Activated T-helper 2 cell treated with anti-CD3 and anti-CD28 coated beads, Interferon-gamma antibody, Interleukin-2, Interleukin-4, amounts not matched to agents 10 μg/mL and 5 μg/mL and 100 μg/mL, durations not matched to agents 14 hours and 24 hours and 36 hours (primary cell): Measurements from ENCODE around the gene PACS2. TPM values are rescaled to one million over a fixed set of nuclear protein-coding genes. Genes with fewer than 3 reads are reported as not detected.

Source experiments
- DNase-seq: peaks from one replicate; pipeline ENCODE4 v3.0.0; 2021; ENCODE audit warnings: low spot score
- H3K27ac Mint-ChIP-seq: one replicate; pipeline ENCODE4 v1.8.0; 2021; ENCODE audit warnings: mixed read lengths
- H3K27me3 Mint-ChIP-seq: one replicate; pipeline ENCODE4 v1.8.0; 2021; ENCODE audit warnings: low read depth, mixed read lengths
- H3K36me3 Mint-ChIP-seq: one replicate; pipeline ENCODE4 v1.8.0; 2021; ENCODE audit warnings: low read depth, mixed read lengths
- H3K4me1 Mint-ChIP-seq: one replicate; pipeline ENCODE4 v1.8.0; 2021; ENCODE audit warnings: low read depth, mixed read lengths
- H3K4me3 Mint-ChIP-seq: one replicate; pipeline ENCODE4 v1.8.0; 2021; ENCODE audit warnings: low read depth, mild to moderate bottlenecking, moderate library complexity, mixed read lengths
- H3K9me3 Mint-ChIP-seq: one replicate; pipeline ENCODE4 v1.8.0; 2021; ENCODE audit warnings: mixed read lengths
- intact Hi-C: fragments of 100-400 bp; cut with micrococcal nuclease; formaldehyde crosslinking; loops from one replicate; pipeline ENCODE4 v1.15.1; 2023
- total RNA-seq: library from RNA; stranded (reverse); gene quantifications from 2 replicates; pipeline ENCODE4 v1.2.3, GENCODE V29; 2022

PACS2 gene
- total RNA-seq, 1 donor from 2014 or later: 35.2 TPM

- Mint-ChIP-seq H3K27me3 (no peaks in the 10 kb centered on the region), H3K4me3 (no peak overlapping the region), H3K4me1 (peaks cover 3% of the 10 kb centered on the region), H3K36me3 (no peaks in the 10 kb centered on the region), H3K27ac (no peak overlapping the region), H3K9me3 (no peaks in the 10 kb centered on the region)
- intact Hi-C loops: no loop called here
- no peak for DNase-seq
Measured at GRCh38 chr14:105388110-105388951, 73.8 kb downstream of the PACS2 start.

- Mint-ChIP-seq H3K4me3 (no peak overlapping the region), H3K36me3 (no peaks in the 10 kb centered on the region), H3K27ac (no peak overlapping the region), H3K27me3 (no peaks in the 10 kb centered on the region), H3K9me3 (no peaks in the 10 kb centered on the region), H3K4me1 (peaks cover 3% of the 10 kb centered on the region)
- intact Hi-C loops: no loop called here
- no peak for DNase-seq
Measured at GRCh38 chr14:105388976-105389375, 74.4 kb downstream of the PACS2 start.

GRCh38 chr14:105389534-105389933 is 75.0 kb downstream of the PACS2 start:
- no peaks in the 10 kb centered on the region for H3K9me3 Mint-ChIP-seq
- no peak overlapping the region for H3K27ac Mint-ChIP-seq
- intact Hi-C loops: no loop called here
- no peak overlapping the region for H3K4me3 Mint-ChIP-seq
- peaks cover 3% of the 10 kb centered on the region for H3K4me1 Mint-ChIP-seq
- H3K36me3 Mint-ChIP-seq: no peaks in the 10 kb centered on the region
- no peak for DNase-seq
- no peaks in the 10 kb centered on the region for H3K27me3 Mint-ChIP-seq

- Mint-ChIP-seq H3K36me3 (no peaks in the 10 kb centered on the region), H3K4me3 (no peak overlapping the region), H3K4me1 (peaks cover 3% of the 10 kb centered on the region), H3K9me3 (no peaks in the 10 kb centered on the region), H3K27me3 (no peaks in the 10 kb centered on the region), H3K27ac (peak overlapping the region; percentile 28)
- intact Hi-C loops: no loop called here
- DNase-seq: no peak
Measured at GRCh38 chr14:105389976-105390848, 75.7 kb downstream of the PACS2 start.

GRCh38 chr14:105390849-105391500 is 76.4 kb downstream of the PACS2 start:
- Mint-ChIP-seq H3K27ac (no peak overlapping the region), H3K27me3 (no peaks in the 10 kb centered on the region), H3K4me1 (peaks cover 3% of the 10 kb centered on the region), H3K4me3 (no peak overlapping the region), H3K9me3 (no peaks in the 10 kb centered on the region), H3K36me3 (no peaks in the 10 kb centered on the region)
- DNase-seq: no peak
- intact Hi-C loops: no loop called here

- no peaks in the 10 kb centered on the region for H3K27me3 Mint-ChIP-seq
- no peak overlapping the region for H3K27ac Mint-ChIP-seq
- intact Hi-C loops: no loop called here
- H3K9me3 Mint-ChIP-seq: no peaks in the 10 kb centered on the region
- no peak overlapping the region for H3K4me3 Mint-ChIP-seq
- peaks cover 3% of the 10 kb centered on the region for H3K4me1 Mint-ChIP-seq
- DNase-seq: no peak
- H3K36me3 Mint-ChIP-seq: no peaks in the 10 kb centered on the region
Measured at GRCh38 chr14:105391541-105391940, 77.0 kb downstream of the PACS2 start.

- H3K4me1 Mint-ChIP-seq: peaks cover 3% of the 10 kb centered on the region
- H3K36me3 Mint-ChIP-seq: no peaks in the 10 kb centered on the region
- no peaks in the 10 kb centered on the region for H3K9me3 Mint-ChIP-seq
- intact Hi-C loops: no loop called here
- no peak for DNase-seq
- no peak overlapping the region for H3K27ac Mint-ChIP-seq
- no peak overlapping the region for H3K4me3 Mint-ChIP-seq
- H3K27me3 Mint-ChIP-seq: no peaks in the 10 kb centered on the region
Measured at GRCh38 chr14:105392131-105393090, 77.9 kb downstream of the PACS2 start.

- Mint-ChIP-seq H3K36me3 (no peaks in the 10 kb centered on the region), H3K9me3 (no peaks in the 10 kb centered on the region), H3K27me3 (no peaks in the 10 kb centered on the region)
Measured at GRCh38 chr14:105393151-105393550, 78.6 kb downstream of the PACS2 start.

GRCh38 chr14:105394714-105395537 is 80.4 kb downstream of the PACS2 start:
- H3K27ac Mint-ChIP-seq: no peak overlapping the region
- H3K4me1 Mint-ChIP-seq: peaks cover 7% of the 10 kb centered on the region
- H3K27me3 Mint-ChIP-seq: no peaks in the 10 kb centered on the region
- intact Hi-C loops: no loop called here
- no peaks in the 10 kb centered on the region for H3K9me3 Mint-ChIP-seq
- H3K4me3 Mint-ChIP-seq: no peak overlapping the region
- no peak for DNase-seq
- H3K36me3 Mint-ChIP-seq: peaks cover 10% of the 10 kb centered on the region

More at GRCh38 chr14:105393151-105393550, 78.6 kb downstream of the PACS2 start:
- H3K4me1 Mint-ChIP-seq: peaks cover 7% of the 10 kb centered on the region
- no peak for DNase-seq
- no peak overlapping the region for H3K4me3 Mint-ChIP-seq
- intact Hi-C loops: no loop called here
- no peak overlapping the region for H3K27ac Mint-ChIP-seq

GRCh38 chr14:105395538-105395854 is 80.9 kb downstream of the PACS2 start:
- Mint-ChIP-seq H3K4me3 (no peak overlapping the region), H3K36me3 (peaks cover 16% of the 10 kb centered on the region), H3K9me3 (peaks cover 4% of the 10 kb centered on the region), H3K4me1 (peaks cover 8% of the 10 kb centered on the region), H3K27me3 (no peaks in the 10 kb centered on the region), H3K27ac (no peak overlapping the region)
- no peak for DNase-seq
- intact Hi-C loops: no loop called here

- peaks cover 11% of the 10 kb centered on the region for H3K9me3 Mint-ChIP-seq
- peak overlapping the region; percentile 80 for H3K27ac Mint-ChIP-seq
- DNase-seq: no peak
- H3K27me3 Mint-ChIP-seq: no peaks in the 10 kb centered on the region
- H3K4me3 Mint-ChIP-seq: peak overlapping the region; percentile 65
- peaks cover 11% of the 10 kb centered on the region for H3K4me1 Mint-ChIP-seq
- intact Hi-C loops: no loop called here
- peaks cover 32% of the 10 kb centered on the region for H3K36me3 Mint-ChIP-seq
Measured at GRCh38 chr14:105397350-105397931, 82.9 kb downstream of the PACS2 start.
